Tibial nerve (tissue), 4 donors: ENCODE data around the gene OR9Q2.

Experiments
- EP300 ChIP-seq, 2 donors: sonication (generic); formaldehyde crosslinking; IDR thresholded peaks; one replicate each; pipeline ENCODE4 v1.6.1; 2017; ENCODE audit warnings: antibody characterized with exemption in 2 of 2, mild to moderate bottlenecking in 1 of 2
- POLR2A ChIP-seq, 2 donors: fragments of 450-650 bp; IDR thresholded peaks; one replicate each; pipeline ENCODE4 v1.6.1; 2017; ENCODE audit warnings: antibody characterized with exemption in 2 of 2, mild to moderate bottlenecking in 2 of 2, moderate library complexity in 2 of 2
- TF ChIP-seq, protein P1 (sequence below), 5 experiments: fragments of 200-600 bp in 3 of 5; fragments of 450-650 bp in 2 of 5; sonication (generic) in 3 of 5; IDR thresholded peaks; one replicate each; pipeline ENCODE4 v1.5.1; 2016 to 2019; ENCODE audit warnings: antibody characterized with exemption in 5 of 5, mild to moderate bottlenecking in 3 of 5, moderate library complexity in 2 of 5

- TF ChIP-seq, protein P1, sequence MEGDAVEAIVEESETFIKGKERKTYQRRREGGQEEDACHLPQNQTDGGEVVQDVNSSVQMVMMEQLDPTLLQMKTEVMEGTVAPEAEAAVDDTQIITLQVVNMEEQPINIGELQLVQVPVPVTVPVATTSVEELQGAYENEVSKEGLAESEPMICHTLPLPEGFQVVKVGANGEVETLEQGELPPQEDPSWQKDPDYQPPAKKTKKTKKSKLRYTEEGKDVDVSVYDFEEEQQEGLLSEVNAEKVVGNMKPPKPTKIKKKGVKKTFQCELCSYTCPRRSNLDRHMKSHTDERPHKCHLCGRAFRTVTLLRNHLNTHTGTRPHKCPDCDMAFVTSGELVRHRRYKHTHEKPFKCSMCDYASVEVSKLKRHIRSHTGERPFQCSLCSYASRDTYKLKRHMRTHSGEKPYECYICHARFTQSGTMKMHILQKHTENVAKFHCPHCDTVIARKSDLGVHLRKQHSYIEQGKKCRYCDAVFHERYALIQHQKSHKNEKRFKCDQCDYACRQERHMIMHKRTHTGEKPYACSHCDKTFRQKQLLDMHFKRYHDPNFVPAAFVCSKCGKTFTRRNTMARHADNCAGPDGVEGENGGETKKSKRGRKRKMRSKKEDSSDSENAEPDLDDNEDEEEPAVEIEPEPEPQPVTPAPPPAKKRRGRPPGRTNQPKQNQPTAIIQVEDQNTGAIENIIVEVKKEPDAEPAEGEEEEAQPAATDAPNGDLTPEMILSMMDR (IDR thresholded peaks at IDR 0.05): no peak
- no peak for TF ChIP-seq POLR2A (IDR thresholded peaks at IDR 0.05)
- TF ChIP-seq EP300 (IDR thresholded peaks at IDR 0.05): no peak
These were observed 23.9 kb upstream of the OR9Q2 start for GRCh38 chr11:58164990-58165389.
